ENCODE measurements around the gene DCST2.

DNA sequence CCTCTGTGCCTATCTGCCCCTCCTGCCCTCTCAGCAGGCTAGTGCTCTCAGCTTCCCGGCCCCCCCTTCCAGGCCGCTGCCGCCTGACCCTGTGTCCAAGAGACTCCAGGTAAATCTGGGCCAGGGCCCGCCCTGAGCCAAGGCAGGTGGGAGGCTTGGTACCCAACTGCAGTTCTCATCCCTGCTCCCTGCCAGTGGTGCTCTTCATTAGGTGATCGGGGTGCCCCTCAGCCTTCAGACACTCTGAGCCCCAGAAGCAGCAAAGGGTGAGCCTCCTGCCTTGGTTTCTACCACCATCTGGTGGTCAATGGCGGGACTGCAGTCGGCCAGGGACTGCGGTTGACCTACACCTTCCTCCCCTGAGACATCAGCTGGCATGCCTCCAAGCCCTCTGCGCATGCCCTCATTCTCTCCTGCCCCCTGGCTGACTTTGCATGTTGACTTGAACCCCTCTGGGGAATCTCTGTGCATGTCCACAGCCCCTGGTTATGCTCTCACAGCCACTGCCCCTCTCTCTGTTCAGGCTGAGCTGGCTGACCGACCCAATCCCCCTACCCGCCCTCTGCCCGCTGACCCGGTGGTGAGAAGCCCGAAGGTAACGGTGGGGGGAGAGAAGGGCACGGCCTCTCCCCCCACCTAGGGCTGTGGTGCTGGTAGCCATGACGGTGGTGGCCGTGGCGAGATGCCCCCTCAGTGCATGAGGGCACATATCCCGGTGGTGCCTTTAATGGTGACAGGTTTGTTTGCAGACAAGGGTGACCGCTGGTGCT is 28.0 kb upstream of the DCST2 start:
- TF ChIP-seq, protein P1, sequence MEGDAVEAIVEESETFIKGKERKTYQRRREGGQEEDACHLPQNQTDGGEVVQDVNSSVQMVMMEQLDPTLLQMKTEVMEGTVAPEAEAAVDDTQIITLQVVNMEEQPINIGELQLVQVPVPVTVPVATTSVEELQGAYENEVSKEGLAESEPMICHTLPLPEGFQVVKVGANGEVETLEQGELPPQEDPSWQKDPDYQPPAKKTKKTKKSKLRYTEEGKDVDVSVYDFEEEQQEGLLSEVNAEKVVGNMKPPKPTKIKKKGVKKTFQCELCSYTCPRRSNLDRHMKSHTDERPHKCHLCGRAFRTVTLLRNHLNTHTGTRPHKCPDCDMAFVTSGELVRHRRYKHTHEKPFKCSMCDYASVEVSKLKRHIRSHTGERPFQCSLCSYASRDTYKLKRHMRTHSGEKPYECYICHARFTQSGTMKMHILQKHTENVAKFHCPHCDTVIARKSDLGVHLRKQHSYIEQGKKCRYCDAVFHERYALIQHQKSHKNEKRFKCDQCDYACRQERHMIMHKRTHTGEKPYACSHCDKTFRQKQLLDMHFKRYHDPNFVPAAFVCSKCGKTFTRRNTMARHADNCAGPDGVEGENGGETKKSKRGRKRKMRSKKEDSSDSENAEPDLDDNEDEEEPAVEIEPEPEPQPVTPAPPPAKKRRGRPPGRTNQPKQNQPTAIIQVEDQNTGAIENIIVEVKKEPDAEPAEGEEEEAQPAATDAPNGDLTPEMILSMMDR (IDR thresholded peaks at IDR 0.05), result peak; percentile 97 to 100 (median 98)
- no peak for TF ChIP-seq POLR2A (IDR thresholded peaks at IDR 0.05)
